GM23338 (cell line): Measurements from ENCODE around the gene ZAR1. TPM values are rescaled to one million over a fixed set of nuclear protein-coding genes. Genes with fewer than 3 reads are reported as not detected.
A peak's percentile ranks its signal among the peaks of the same experiment; 100 is the strongest.

Experiments used
- ATAC-seq: fragments of 200-7000 bp; cut with Tn5 transposase; 3 replicates; pipeline ENCODE4 v1.9.1; 2020
- DNase-seq: peaks from one replicate; pipeline ENCODE4 v3.0.0-alpha.2; 2015; ENCODE audit warnings: low spot score
- H2AFZ ChIP-seq: fragments of 200-600 bp; sonication (generic); 2 replicates; pipeline ENCODE4 v1.8.0; 2016; ENCODE audit warnings: antibody characterized with exemption, mild to moderate bottlenecking, moderate library complexity
- H3F3A ChIP-seq: fragments of 200-600 bp; sonication (generic); replicated peaks from 2 replicates; pipeline ENCODE4 v1.8.0; 2017; ENCODE audit warnings: antibody characterized with exemption, mixed run types, low read depth
- H3K27ac ChIP-seq: fragments of 200-600 bp; sonication (generic); 2 replicates; pipeline ENCODE4 v1.6.1; 2016; ENCODE audit warnings: low read depth
- H3K27me3 ChIP-seq: fragments of 200-600 bp; sonication (generic); 2 replicates; pipeline ENCODE4 v1.8.0; 2016; ENCODE audit warnings: mild to moderate bottlenecking, mixed run types, moderate library complexity; ENCODE audit not compliant: insufficient read depth
- H3K36me3 ChIP-seq: fragments of 200-600 bp; sonication (generic); 2 replicates; pipeline ENCODE4 v1.8.0; 2016; ENCODE audit warnings: mild to moderate bottlenecking; ENCODE audit not compliant: insufficient read depth
- H3K4me1 ChIP-seq: fragments of 200-600 bp; sonication (generic); 2 replicates; pipeline ENCODE4 v1.8.0; 2016; ENCODE audit warnings: mild to moderate bottlenecking, moderate library complexity; ENCODE audit not compliant: insufficient read depth
- H3K4me2 ChIP-seq: fragments of 200-600 bp; sonication (generic); 2 replicates; pipeline ENCODE4 v1.7.1; 2017; ENCODE audit warnings: mixed run types
- H3K4me3 ChIP-seq: fragments of 200-600 bp; sonication (generic); 2 replicates; pipeline ENCODE4 v1.6.1; 2016; ENCODE audit warnings: mixed run types
- H3K79me2 ChIP-seq: fragments of 200-600 bp; sonication (generic); replicated peaks from 2 replicates; pipeline ENCODE4 v1.8.0; 2017; ENCODE audit warnings: mild to moderate bottlenecking; ENCODE audit not compliant: insufficient read depth
- H3K9me2 ChIP-seq: fragments of 200-600 bp; sonication (generic); 2 replicates; pipeline ENCODE4 v1.8.0; 2017; ENCODE audit not compliant: insufficient read depth
- H4K20me1 ChIP-seq: fragments of 200-600 bp; sonication (generic); replicated peaks from 2 replicates; pipeline ENCODE4 v1.8.0; 2017; ENCODE audit warnings: mild to moderate bottlenecking; ENCODE audit not compliant: insufficient read depth
- H3K27ac Mint-ChIP-seq: 2 replicates; pipeline ENCODE4 v1.8.0; 2020; ENCODE audit warnings: inconsistent platforms, mild to moderate bottlenecking, moderate library complexity, mixed read lengths
- H3K27me3 Mint-ChIP-seq: 3 replicates; pipeline ENCODE4 v1.8.0; 2022; ENCODE audit warnings: low read depth, mild to moderate bottlenecking, moderate library complexity, mixed read lengths, inconsistent platforms; ENCODE audit not compliant: insufficient read depth, poor library complexity
- H3K36me3 Mint-ChIP-seq: 3 replicates; pipeline ENCODE4 v1.8.0; 2021; ENCODE audit warnings: low read depth, mild to moderate bottlenecking, inconsistent platforms, moderate library complexity, mixed read lengths
- H3K4me1 Mint-ChIP-seq: 3 replicates; pipeline ENCODE4 v1.8.0; 2020; ENCODE audit warnings: mild to moderate bottlenecking, inconsistent platforms, mixed read lengths
- H3K4me3 Mint-ChIP-seq: 3 replicates; pipeline ENCODE4 v1.8.0; 2021; ENCODE audit warnings: moderate library complexity, mild to moderate bottlenecking, inconsistent platforms, mixed read lengths
- H3K9me3 Mint-ChIP-seq: 3 replicates; pipeline ENCODE4 v1.8.0; 2020; ENCODE audit warnings: moderate library complexity, mild to moderate bottlenecking, inconsistent platforms, mixed read lengths
- EZH2 ChIP-seq: fragments of 200-600 bp; sonication (generic); IDR thresholded peaks from one replicate; pipeline ENCODE4 v1.8.0; 2017; ENCODE audit warnings: antibody characterized with exemption, mild to moderate bottlenecking, low read depth; ENCODE audit not compliant: unreplicated experiment
- REST ChIP-seq: IDR thresholded peaks from one replicate; pipeline ENCODE4 v1.6.1; 2018; ENCODE audit warnings: antibody characterized with exemption; ENCODE audit not compliant: unreplicated experiment
- polyA plus RNA-seq: library from polyadenylated mRNA; unstranded; fragments of >200 nt; fragmentation: Nextera tagmentation; extraction: Ambion mirVana; gene quantifications from 2 replicates; pipeline ENCODE4 v1.2.1, GENCODE V29; 2016
- total RNA-seq: library from RNA; depleted of rRNA; stranded (reverse); fragments of >200 nt; shearing (Covaris generic); gene quantifications from 2 replicates; pipeline ENCODE4 v1.2.3, GENCODE V29; 2014
- TF ChIP-seq, protein P1 (sequence below), 2 experiments: fragments of 200-600 bp in 1 of 2; sonication (generic) in 1 of 2; conservative IDR thresholded peaks; 2 replicates each; pipeline versions ENCODE4 v1.5.1 to v1.6.1; 2016 to 2017; ENCODE audit warnings: antibody characterized with exemption in 2 of 2, low read depth in 2 of 2, mild to moderate bottlenecking in 2 of 2, moderate library complexity in 1 of 2

Gene ZAR1
- total and polyA plus RNA-seq, 2 experiments from 2014 or later: 0.27 to 1.6 TPM

- TF ChIP-seq, protein P1, sequence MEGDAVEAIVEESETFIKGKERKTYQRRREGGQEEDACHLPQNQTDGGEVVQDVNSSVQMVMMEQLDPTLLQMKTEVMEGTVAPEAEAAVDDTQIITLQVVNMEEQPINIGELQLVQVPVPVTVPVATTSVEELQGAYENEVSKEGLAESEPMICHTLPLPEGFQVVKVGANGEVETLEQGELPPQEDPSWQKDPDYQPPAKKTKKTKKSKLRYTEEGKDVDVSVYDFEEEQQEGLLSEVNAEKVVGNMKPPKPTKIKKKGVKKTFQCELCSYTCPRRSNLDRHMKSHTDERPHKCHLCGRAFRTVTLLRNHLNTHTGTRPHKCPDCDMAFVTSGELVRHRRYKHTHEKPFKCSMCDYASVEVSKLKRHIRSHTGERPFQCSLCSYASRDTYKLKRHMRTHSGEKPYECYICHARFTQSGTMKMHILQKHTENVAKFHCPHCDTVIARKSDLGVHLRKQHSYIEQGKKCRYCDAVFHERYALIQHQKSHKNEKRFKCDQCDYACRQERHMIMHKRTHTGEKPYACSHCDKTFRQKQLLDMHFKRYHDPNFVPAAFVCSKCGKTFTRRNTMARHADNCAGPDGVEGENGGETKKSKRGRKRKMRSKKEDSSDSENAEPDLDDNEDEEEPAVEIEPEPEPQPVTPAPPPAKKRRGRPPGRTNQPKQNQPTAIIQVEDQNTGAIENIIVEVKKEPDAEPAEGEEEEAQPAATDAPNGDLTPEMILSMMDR (conservative IDR thresholded peaks at IDR 0.05; ENCODE audit: low read depth in 2 of 2): no peak
- no peak for TF ChIP-seq REST
Measured at GRCh38 chr4:48484494-48485168, 5.4 kb upstream of the ZAR1 start (continued).

GRCh38 chr4:48489683-48490011, 405 bp upstream of the ZAR1 start:
- no peak overlapping the region for H3K27ac Mint-ChIP-seq
- H3K27me3 Mint-ChIP-seq: peaks cover 41% of the 10 kb centered on the region

More at GRCh38 chr4:48489683-48490011, 405 bp upstream of the ZAR1 start:
- peak overlapping the region; percentile 71 for H3K4me3 Mint-ChIP-seq
- Histone ChIP-seq H4K20me1 (0 out of 2 replicates have a peak, but pooled peaks cover 4% of the 10 kb centered on the region), H3K4me1 (peaks cover 17% of the 10 kb centered on the region), H3K9me2 (no peaks in the 10 kb centered on the region), H3F3A (peaks cover 16% of the 10 kb centered on the region), H3K79me2 (no peaks in the 10 kb centered on the region), H3K4me3 (peak overlapping the region; percentile 71), H3K27me3 (peaks cover 92% of the 10 kb centered on the region), H3K36me3 (no peaks in the 10 kb centered on the region), H2AFZ (peak overlapping the region; percentile 93), H3K4me2 (peak overlapping the region; percentile 90), H3K27ac (no peak overlapping the region)
- H3K4me1 Mint-ChIP-seq: peaks cover 20% of the 10 kb centered on the region
- no peaks in the 10 kb centered on the region for H3K9me3 Mint-ChIP-seq
- no peaks in the 10 kb centered on the region for H3K36me3 Mint-ChIP-seq
- peak; percentile 72 for TF ChIP-seq EZH2
- TF ChIP-seq REST: no peak
- peak; percentile 58 for DNase-seq
- peak; percentile 11 for ATAC-seq
